Measurements from ENCODE around the gene CMPK1.
"Not testable (repeated sequence)": the region's sequence is repeated elsewhere in the genome, so short reads cannot be mapped to it uniquely, and the experiment has no call there.

The CMPK1 gene

GRCh38 chr1:47333578-47333921, at the start of gene CMPK1:
CMPK1 (plus strand) TSS chr1:47333790; CDS start chr1:47333946, 156 bp downstream.
- peak; percentile 57 to 63 for DNase-seq (ENCODE audit: low spot score in 2 of 2)
- ATAC-seq (ENCODE audit: low read depth), result peak; percentile 73
- no peak within 1 kb of the TSS for H3K4me3 Mint-ChIP-seq

DNA sequence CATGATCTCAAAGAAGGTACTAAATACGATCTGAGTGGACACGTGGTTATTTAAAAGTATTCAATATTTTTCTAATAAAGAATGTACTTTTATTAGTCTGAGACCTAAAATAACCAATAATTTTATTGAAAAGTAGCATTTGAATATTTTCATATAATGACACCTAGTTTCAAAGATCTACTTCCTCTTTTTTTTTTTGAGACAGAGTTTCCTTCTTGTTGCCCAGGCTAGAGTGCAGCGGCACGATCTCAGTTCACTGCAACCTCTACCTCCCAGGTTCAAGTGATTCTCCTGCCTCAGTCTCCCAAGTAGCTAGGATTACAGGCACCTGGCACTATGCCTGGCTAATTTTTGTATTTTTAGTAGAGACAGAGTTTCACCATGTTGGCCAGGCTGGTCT, 45.5 kb upstream of the CMPK1 start:
- not testable (repeated sequence) for H3K27me3 Mint-ChIP-seq, H3K27ac Mint-ChIP-seq, H3K4me1 Mint-ChIP-seq, H3K36me3 Mint-ChIP-seq, H3K9me3 Mint-ChIP-seq
- peak overlapping the region; percentile 55 for H3K4me3 Mint-ChIP-seq
- peak; percentile 61 for ATAC-seq (ENCODE audit: low read depth)
- peak in 1 of 2 donors; percentile 7 for DNase-seq (ENCODE audit: low spot score in 2 of 2)

More at GRCh38 chr1:47333578-47333921, at the start of gene CMPK1:
- no peak within 1 kb of the TSS for H3K27ac Mint-ChIP-seq
- peaks cover 9% of the 10 kb centered on the region for H3K4me1 Mint-ChIP-seq
- no peaks in the 10 kb centered on the region for H3K36me3 Mint-ChIP-seq
- no peaks in the 10 kb centered on the region for H3K9me3 Mint-ChIP-seq
- no peaks in the 10 kb centered on the region for H3K27me3 Mint-ChIP-seq

GRCh38 chr1:47294863-47295262, 38.7 kb upstream of the CMPK1 start:
- not testable (repeated sequence) for H3K4me1 Mint-ChIP-seq; H3K9me3 Mint-ChIP-seq; DNase-seq (ENCODE audit: low spot score in 2 of 2); H3K36me3 Mint-ChIP-seq; ATAC-seq (ENCODE audit: low read depth); H3K27ac Mint-ChIP-seq; H3K4me3 Mint-ChIP-seq; H3K27me3 Mint-ChIP-seq

DNA sequence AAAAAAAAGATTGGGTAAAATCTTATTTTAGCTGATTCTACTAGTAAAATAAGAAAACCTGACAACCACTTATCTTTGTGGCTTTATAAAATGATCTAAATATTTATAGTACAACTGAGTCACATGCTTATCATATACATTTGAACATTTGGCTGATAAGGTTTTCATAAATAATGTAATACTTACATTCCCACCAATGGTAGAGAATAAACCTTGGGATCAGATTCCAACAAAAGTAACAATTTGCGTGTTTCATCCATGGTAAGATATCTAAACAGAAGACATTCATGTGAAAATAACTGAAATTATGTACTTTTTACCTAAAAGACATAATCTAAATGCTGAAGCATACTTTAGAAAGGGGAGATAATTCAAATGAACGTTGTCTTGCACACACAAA, 38.0 kb upstream of the CMPK1 start:
- no peak overlapping the region for H3K4me3 Mint-ChIP-seq
- no peaks in the 10 kb centered on the region for H3K27me3 Mint-ChIP-seq
- DNase-seq (ENCODE audit: low spot score in 2 of 2), result no peak
- no peak overlapping the region for H3K27ac Mint-ChIP-seq
- peaks cover 3% of the 10 kb centered on the region for H3K4me1 Mint-ChIP-seq
- no peak for ATAC-seq (ENCODE audit: low read depth)
- H3K9me3 Mint-ChIP-seq, result no peaks in the 10 kb centered on the region
- H3K36me3 Mint-ChIP-seq, result peaks cover under 1% of the 10 kb centered on the region

- Mint-ChIP-seq H3K27me3 (no peaks in the 10 kb centered on the region), H3K36me3 (peaks cover 5% of the 10 kb centered on the region), H3K4me3 (no peak overlapping the region), H3K9me3 (no peaks in the 10 kb centered on the region), H3K4me1 (no peaks in the 10 kb centered on the region), H3K27ac (no peak overlapping the region)
- no peak for ATAC-seq (ENCODE audit: low read depth)
- no peak for DNase-seq (ENCODE audit: low spot score in 2 of 2)
Measured at GRCh38 chr1:47298025-47298699, 35.4 kb upstream of the CMPK1 start.

DNA sequence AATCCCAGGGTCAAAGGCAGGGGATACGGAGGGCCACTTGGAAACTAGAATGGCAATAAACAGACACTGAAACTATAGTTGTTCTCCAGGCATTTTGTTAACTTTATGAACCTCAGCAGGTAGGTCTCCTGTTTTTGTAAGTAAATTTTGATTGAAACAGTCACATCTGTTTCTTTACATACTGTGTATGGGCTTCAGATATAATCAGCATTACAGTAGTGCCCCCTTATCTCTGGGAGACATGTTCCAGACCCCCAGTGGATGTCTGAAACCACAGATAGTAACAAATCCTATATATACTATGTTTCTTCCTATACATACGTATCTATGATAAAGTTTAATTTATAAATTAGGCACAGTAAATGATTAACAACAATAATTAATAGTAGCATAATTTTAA, 31.1 kb upstream of the CMPK1 start:
- H3K27ac Mint-ChIP-seq, result no peak overlapping the region
- no peaks in the 10 kb centered on the region for H3K27me3 Mint-ChIP-seq
- no peak overlapping the region for H3K4me3 Mint-ChIP-seq
- H3K36me3 Mint-ChIP-seq, result peaks cover 5% of the 10 kb centered on the region
- no peaks in the 10 kb centered on the region for H3K9me3 Mint-ChIP-seq
- DNase-seq (ENCODE audit: low spot score in 2 of 2) (no peak), ATAC-seq (ENCODE audit: low read depth) (no peak)
- no peaks in the 10 kb centered on the region for H3K4me1 Mint-ChIP-seq

GRCh38 chr1:47309427-47309826, 24.2 kb upstream of the CMPK1 start:
- Mint-ChIP-seq H3K36me3 (no peaks in the 10 kb centered on the region), H3K4me1 (peaks cover 11% of the 10 kb centered on the region), H3K4me3 (no peak overlapping the region), H3K9me3 (no peaks in the 10 kb centered on the region), H3K27ac (no peak overlapping the region), H3K27me3 (no peaks in the 10 kb centered on the region)
- no peak for DNase-seq (ENCODE audit: low spot score in 2 of 2)
- no peak for ATAC-seq (ENCODE audit: low read depth)

DNA sequence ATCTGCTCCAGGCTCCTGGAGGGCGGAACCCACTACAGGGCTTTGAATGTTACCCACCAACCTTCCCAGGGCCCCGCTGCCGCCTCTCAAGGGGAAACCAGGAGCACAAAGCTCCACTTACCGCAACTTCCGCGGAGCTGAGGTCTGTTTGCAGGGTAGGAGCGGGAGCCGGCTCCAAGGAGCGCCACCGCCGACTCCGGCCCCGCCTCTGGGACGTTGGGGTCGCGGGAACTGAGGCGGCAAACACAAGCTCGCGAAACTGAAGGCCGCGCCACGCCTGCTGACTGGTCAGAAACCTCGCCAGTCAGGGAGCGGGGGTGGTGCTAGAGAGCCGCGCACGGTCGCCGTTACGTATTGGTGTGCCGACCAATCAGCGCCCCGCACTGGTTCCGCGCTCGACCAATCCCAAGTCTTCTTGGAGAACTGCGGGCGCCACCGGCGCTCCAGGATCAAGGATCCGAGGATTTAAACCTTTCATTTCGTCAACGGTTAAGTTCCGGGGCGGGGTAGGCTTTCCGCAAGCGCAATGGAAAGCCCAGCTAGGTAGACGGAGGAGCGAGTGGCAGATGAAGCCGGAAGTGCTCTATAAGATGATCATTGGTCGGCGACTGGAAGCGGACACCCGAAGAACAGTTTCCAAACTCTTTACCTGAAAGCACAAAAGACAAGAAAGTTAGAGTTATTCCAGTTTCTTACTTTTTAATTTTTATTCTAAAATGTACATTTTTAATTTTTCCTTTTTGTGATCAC, 19.5 kb upstream of the CMPK1 start, which contains the start of gene STIL:
TSS of gene STIL (minus strand) at position 233 of the 750 bp plus-strand sequence. CDS start 3,828 bp downstream, outside the sequence.
- Mint-ChIP-seq H3K4me3 (peak within 1 kb of the TSS; percentile 91), H3K4me1 (peaks cover 11% of the 10 kb centered on the region), H3K9me3 (no peaks in the 10 kb centered on the region), H3K27me3 (no peaks in the 10 kb centered on the region), H3K27ac (peak within 1 kb of the TSS; percentile 94), H3K36me3 (no peaks in the 10 kb centered on the region)
- ATAC-seq (ENCODE audit: low read depth) (peak; percentile 96), DNase-seq (ENCODE audit: low spot score in 2 of 2) (peak; percentile 83 to 91)

- no peak for DNase-seq (ENCODE audit: low spot score in 2 of 2)
- H3K9me3 Mint-ChIP-seq, result no peaks in the 10 kb centered on the region
- H3K4me3 Mint-ChIP-seq, result no peak overlapping the region
- no peak for ATAC-seq (ENCODE audit: low read depth)
- H3K36me3 Mint-ChIP-seq, result no peaks in the 10 kb centered on the region
- H3K4me1 Mint-ChIP-seq, result peaks cover 8% of the 10 kb centered on the region
- H3K27me3 Mint-ChIP-seq, result no peaks in the 10 kb centered on the region
- H3K27ac Mint-ChIP-seq, result no peak overlapping the region
Measured at GRCh38 chr1:47317841-47318240, 15.7 kb upstream of the CMPK1 start.

DNA sequence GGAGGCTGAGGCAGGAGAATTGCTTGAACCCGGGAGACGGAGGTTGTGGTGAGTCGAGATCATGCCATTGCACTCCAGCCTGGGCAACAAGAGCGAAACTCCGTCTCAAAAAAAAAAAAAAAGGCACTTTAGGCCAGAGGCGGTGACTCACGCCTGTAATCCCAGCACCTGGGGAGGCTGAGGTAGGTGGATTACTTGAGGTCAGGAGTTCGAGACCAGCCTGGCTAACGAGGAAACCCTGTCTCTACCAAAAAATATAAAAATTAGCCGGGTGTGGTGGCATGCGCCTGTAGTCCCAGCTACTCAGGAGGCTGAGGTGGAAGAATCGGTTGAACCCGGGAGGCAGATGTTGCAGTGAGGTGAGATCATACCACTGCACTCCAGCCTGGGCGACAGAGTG, 13.6 kb upstream of the CMPK1 start:
- not testable (repeated sequence) for H3K4me1 Mint-ChIP-seq; H3K9me3 Mint-ChIP-seq; H3K36me3 Mint-ChIP-seq; DNase-seq (ENCODE audit: low spot score in 2 of 2); H3K4me3 Mint-ChIP-seq; H3K27me3 Mint-ChIP-seq; H3K27ac Mint-ChIP-seq; ATAC-seq (ENCODE audit: low read depth)

GRCh38 chr1:47323599-47324031, 10.0 kb upstream of the CMPK1 start:
- Mint-ChIP-seq H3K27me3 (no peaks in the 10 kb centered on the region), H3K9me3 (no peaks in the 10 kb centered on the region), H3K4me1 (no peaks in the 10 kb centered on the region), H3K27ac (no peak overlapping the region), H3K4me3 (no peak overlapping the region), H3K36me3 (no peaks in the 10 kb centered on the region)
- ATAC-seq (ENCODE audit: low read depth) (no peak), DNase-seq (ENCODE audit: low spot score in 2 of 2) (no peak)

- H3K4me1 Mint-ChIP-seq, result no peaks in the 10 kb centered on the region
- no peaks in the 10 kb centered on the region for H3K27me3 Mint-ChIP-seq
- H3K9me3 Mint-ChIP-seq, result no peaks in the 10 kb centered on the region
- ATAC-seq (ENCODE audit: low read depth) (no peak), DNase-seq (ENCODE audit: low spot score in 2 of 2) (no peak)
- H3K36me3 Mint-ChIP-seq, result no peaks in the 10 kb centered on the region
- H3K4me3 Mint-ChIP-seq, result no peak overlapping the region
- no peak overlapping the region for H3K27ac Mint-ChIP-seq
Measured at GRCh38 chr1:47324682-47325081, 8.9 kb upstream of the CMPK1 start.

GRCh38 chr1:47325528-47325927, 8.1 kb upstream of the CMPK1 start:
- no peak overlapping the region for H3K4me3 Mint-ChIP-seq
- H3K27ac Mint-ChIP-seq, result no peak overlapping the region
- H3K4me1 Mint-ChIP-seq, result no peaks in the 10 kb centered on the region
- no peaks in the 10 kb centered on the region for H3K27me3 Mint-ChIP-seq
- DNase-seq (ENCODE audit: low spot score in 2 of 2) (no peak), ATAC-seq (ENCODE audit: low read depth) (no peak)
- H3K36me3 Mint-ChIP-seq, result no peaks in the 10 kb centered on the region
- H3K9me3 Mint-ChIP-seq, result no peaks in the 10 kb centered on the region

DNA sequence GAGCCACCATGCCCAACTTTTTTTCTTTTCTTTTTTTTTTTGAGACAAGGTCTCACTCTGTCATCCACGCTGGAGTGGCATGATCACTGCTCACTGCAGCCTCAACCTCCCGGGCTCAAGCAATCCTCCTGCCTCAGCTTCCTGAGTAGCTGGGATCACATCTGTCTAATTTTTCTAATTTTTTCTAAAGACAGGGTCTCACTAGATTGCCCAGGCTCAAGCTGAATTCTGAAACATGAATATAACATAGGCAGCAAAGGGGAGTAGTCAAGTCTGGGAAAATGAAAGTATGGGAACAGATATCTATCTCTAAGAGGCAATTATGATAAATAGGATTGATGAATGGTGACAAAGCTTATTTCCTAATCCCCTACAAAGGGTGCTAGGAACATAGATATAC, 7.3 kb upstream of the CMPK1 start:
- no peaks in the 10 kb centered on the region for H3K36me3 Mint-ChIP-seq

DNA sequence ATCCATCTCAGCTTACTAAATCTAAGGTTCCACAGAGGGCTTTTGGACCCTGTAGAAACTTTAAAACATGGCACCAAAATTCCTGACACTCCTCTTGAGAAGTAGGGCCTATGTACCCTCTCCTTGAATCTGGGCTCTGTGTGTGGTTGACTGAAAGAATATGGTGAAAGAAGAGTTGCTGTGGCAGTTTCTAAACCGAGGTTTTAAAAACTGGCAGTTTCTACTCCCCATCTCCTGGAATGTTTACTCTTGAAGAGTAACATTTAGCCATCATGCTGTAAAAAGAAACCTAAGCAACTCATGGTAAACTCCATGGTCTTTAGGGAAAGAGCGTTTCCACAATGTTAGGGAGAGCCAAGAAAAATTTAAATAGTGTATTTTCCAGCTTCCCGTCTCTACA, 4.6 kb upstream of the CMPK1 start:
- H3K27ac Mint-ChIP-seq, result no peak overlapping the region
- ATAC-seq (ENCODE audit: low read depth) (no peak), DNase-seq (ENCODE audit: low spot score in 2 of 2) (no peak)
- no peaks in the 10 kb centered on the region for H3K4me1 Mint-ChIP-seq
- no peaks in the 10 kb centered on the region for H3K9me3 Mint-ChIP-seq
- H3K27me3 Mint-ChIP-seq, result no peaks in the 10 kb centered on the region
- no peaks in the 10 kb centered on the region for H3K36me3 Mint-ChIP-seq
- H3K4me3 Mint-ChIP-seq, result no peak overlapping the region

More for the DNA sequence above, 7.3 kb upstream of the CMPK1 start:
- Mint-ChIP-seq H3K9me3 (no peaks in the 10 kb centered on the region), H3K4me1 (no peaks in the 10 kb centered on the region), H3K27me3 (no peaks in the 10 kb centered on the region), H3K4me3 (no peak overlapping the region), H3K27ac (no peak overlapping the region)
- DNase-seq (ENCODE audit: low spot score in 2 of 2) (no peak), ATAC-seq (ENCODE audit: low read depth) (no peak)

Measured in memory B cell (primary cell).